ENCODE data around the gene KCNH2. TPM values are rescaled to one million over a fixed set of nuclear protein-coding genes. Genes with fewer than 3 reads are reported as not detected.

Gene KCNH2
- total and polyA plus RNA-seq, 7 donors = 0.46 to 107 (median 40.6) TPM

DNA sequence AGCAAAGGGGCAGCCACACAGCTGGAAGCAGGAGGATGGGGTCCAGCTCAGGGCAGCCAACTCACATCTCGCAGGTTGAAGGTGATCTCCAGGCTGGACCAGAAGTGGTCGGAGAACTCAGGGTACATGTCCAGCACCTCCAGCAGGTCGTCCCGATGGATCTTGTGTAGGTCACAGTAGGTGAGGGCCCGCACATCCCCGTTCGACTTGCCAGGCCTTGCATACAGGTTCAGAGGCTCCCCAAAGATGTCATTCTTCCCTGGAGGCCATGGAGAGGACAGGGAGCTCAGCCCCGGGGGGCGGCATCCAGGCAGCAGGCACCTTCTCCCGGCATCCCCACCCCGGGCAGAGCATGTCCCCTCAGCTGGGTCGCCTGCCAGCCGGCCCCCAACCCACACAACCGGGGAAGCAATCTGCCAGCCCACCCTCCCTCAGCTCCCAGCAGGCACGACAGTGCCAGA lies 29.3 kb downstream of the KCNH2 start:
- WGBS, 2 donors = 83 to 89% methylated on average over 15 of the region's 15 CpGs
- Histone ChIP-seq H3K27me3 (no peaks in the 10 kb centered on the region), H3K4me1 (peaks cover 0 to 90% (median 72%) of the 10 kb centered on the region in 4 donors), H3K4me3 (no peak overlapping the region), H3K36me3 (peaks cover 18 to 39% (median 26%) of the 10 kb centered on the region in 4 donors), H3K27ac (peak overlapping the region in 3 of 4 donors; percentile 80 to 90 (median 86)), H3K9me3 (no peaks in the 10 kb centered on the region)
- intact Hi-C loops (cut with DNase I) = no loop called here
- TF ChIP-seq POLR2A (IDR thresholded peaks at IDR 0.05) = no peak
- TF ChIP-seq POLR2AphosphoS5 (IDR thresholded peaks at IDR 0.05) = no peak
- TF ChIP-seq CTCF (IDR thresholded peaks at IDR 0.05) = no peak
- no peak for TF ChIP-seq EP300 (IDR thresholded peaks at IDR 0.05)
- DNase-seq = peak; percentile 60

- Histone ChIP-seq H3K4me1 (peaks cover 0 to 82% (median 64%) of the 10 kb centered on the region in 4 donors), H3K27ac (peak overlapping the region in 3 of 4 donors; percentile 80 to 90 (median 86)), H3K27me3 (no peaks in the 10 kb centered on the region), H3K36me3 (peaks cover 18 to 39% (median 26%) of the 10 kb centered on the region in 4 donors), H3K9me3 (no peaks in the 10 kb centered on the region), H3K4me3 (no peak overlapping the region)
- intact Hi-C loops (cut with DNase I) = no loop called here
- peak; percentile 63 for DNase-seq
- TF ChIP-seq POLR2AphosphoS5 (IDR thresholded peaks at IDR 0.05) (no peak), EP300 (IDR thresholded peaks at IDR 0.05) (no peak), CTCF (IDR thresholded peaks at IDR 0.05) (no peak), POLR2A (IDR thresholded peaks at IDR 0.05) (no peak)
- WGBS, 2 donors = 22 to 42% methylated on average over 34 of the region's 34 CpGs
Observed at GRCh38 chr7:150947761-150948651, 30.1 kb downstream of the KCNH2 start.

DNA sequence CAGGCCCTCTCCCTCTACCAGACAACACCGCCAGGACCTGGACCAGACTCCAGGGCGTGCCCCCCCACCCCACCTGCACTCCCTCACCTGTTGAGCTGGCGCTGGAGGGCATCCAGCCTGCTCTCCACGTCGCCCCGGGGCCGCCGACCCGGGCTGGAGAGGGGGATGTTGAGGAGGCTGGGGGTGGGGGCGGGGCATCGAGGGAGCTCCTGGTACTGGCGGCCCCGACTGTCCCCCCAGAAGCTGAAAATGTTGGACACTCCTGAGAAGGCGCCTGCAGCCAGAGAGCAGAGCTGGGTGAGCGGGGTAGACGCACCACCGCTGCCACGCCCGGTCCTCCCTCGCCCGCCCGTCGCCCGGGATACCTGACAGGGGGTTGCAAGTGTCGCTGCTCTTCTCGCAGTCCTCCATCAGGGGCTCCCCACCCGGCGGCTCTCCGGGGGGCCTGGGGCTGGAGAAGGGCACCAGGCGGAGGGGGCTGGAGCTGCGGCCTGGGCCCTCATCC lies 30.8 kb downstream of the KCNH2 start:
- WGBS, 2 donors = 17 to 35% methylated on average over 31 of the region's 31 CpGs
- H3K9me3 ChIP-seq = no peaks in the 10 kb centered on the region
- peaks cover 18 to 35% (median 26%) of the 10 kb centered on the region in 4 donors for H3K36me3 ChIP-seq
- intact Hi-C loops (cut with DNase I) = no loop called here
- peak overlapping the region in 3 of 4 donors; percentile 80 to 90 (median 86) for H3K27ac ChIP-seq
- peak; percentile 65 for DNase-seq
- H3K4me1 ChIP-seq = peaks cover 0 to 82% (median 63%) of the 10 kb centered on the region in 4 donors
- no peaks in the 10 kb centered on the region for H3K27me3 ChIP-seq
- TF ChIP-seq POLR2A (IDR thresholded peaks at IDR 0.05) = no peak
- TF ChIP-seq EP300 (IDR thresholded peaks at IDR 0.05) = no peak
- no peak for TF ChIP-seq POLR2AphosphoS5 (IDR thresholded peaks at IDR 0.05)
- H3K4me3 ChIP-seq = no peak overlapping the region

DNA sequence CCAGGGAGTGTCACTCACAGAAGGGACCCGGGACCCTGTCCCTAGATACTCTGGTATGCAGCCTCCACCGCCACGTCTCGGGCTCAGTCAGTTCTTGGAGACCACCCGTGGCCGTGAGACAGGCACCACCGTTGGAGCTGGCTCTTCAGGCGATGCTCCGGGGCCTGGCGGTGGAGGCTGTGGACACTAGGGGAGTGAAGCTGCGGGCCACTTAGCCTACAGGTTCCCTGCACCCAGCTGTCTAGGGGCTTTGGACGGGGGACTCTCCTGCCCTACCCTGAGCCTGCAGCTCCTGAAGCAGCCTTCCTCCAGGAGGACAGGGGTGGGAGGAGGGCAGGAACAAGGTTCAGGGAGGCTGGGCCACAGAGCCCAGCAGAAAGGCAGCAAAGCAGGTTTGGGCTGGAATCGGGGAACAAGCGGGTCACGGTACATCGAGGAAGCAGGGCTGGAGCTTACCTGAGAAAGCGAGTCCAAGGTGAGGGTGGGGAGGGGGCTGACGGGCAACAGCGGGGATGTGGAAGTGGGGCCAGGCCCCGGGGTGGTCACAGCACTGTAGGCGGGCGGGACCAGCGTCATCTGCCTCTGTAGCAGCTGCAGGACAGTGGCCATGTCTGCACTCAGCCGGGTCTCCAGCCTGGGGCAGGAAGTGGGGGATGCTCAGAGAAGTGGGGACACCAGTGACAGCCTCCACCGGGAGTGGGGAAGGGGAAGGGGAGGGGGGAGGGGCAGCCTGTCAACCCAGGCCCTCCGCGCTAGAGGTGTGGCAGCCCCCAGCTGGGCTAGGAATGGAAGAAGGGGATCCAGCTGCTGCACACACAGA lies 31.5 kb downstream of the KCNH2 start:
- Histone ChIP-seq H3K27ac (peak overlapping the region; percentile 42 to 90 (median 83)), H3K4me3 (no peak overlapping the region), H3K9me3 (no peaks in the 10 kb centered on the region), H3K4me1 (peaks cover 0 to 82% (median 65%) of the 10 kb centered on the region in 4 donors), H3K36me3 (peaks cover 11 to 29% (median 22%) of the 10 kb centered on the region in 4 donors), H3K27me3 (no peaks in the 10 kb centered on the region)
- WGBS, 2 donors = 65 to 79% methylated on average over 27 of the region's 27 CpGs
- peak; percentile 70 for DNase-seq
- intact Hi-C loops (cut with DNase I) = no loop called here
- TF ChIP-seq CTCF (IDR thresholded peaks at IDR 0.05) (no peak), POLR2AphosphoS5 (IDR thresholded peaks at IDR 0.05) (no peak), EP300 (IDR thresholded peaks at IDR 0.05) (no peak), POLR2A (IDR thresholded peaks at IDR 0.05) (no peak)
